ENCODE results near the gene ARHGEF4. TPM values are rescaled to one million over a fixed set of nuclear protein-coding genes. Genes with fewer than 3 reads are reported as not detected.

ARHGEF4 gene
- total and polyA plus RNA-seq, 10 donors, result 0.19 to 0.88 (median 0.46) TPM; not detected in 2

DNA sequence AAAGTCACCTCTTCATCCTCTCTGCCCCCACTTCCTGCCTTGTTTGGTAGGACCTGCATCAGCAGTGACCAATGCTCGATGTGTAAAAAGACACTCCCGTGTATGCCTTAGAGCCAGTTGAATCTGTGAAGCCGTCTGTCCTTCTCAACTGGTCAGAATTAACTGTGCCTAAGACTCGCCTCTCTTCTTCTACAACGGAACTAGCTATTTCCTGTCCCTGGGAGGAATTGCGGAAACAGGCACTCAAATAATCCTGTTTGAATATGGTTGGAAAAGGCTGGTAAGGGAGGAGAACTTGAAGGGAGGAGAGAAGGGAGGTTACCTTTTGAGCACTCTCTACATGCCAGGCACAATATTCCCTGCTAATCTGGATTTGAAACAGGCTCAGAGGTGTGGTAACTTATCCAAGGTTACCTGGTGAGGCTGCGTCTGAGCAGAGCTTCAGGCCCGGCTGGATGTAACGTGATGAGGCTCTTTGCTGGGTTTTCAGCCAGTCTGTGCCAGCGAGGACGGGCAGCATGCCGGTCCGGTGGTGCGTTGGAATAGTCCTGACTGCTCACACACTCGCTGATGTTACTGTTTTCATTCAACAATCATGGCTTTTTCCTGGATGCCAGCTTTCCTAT, 129.5 kb downstream of the ARHGEF4 start:
- TF ChIP-seq POLR2AphosphoS5 (IDR thresholded peaks at IDR 0.05) (no peak), POLR2A (IDR thresholded peaks at IDR 0.05) (no peak)
- TF ChIP-seq, protein P1, sequence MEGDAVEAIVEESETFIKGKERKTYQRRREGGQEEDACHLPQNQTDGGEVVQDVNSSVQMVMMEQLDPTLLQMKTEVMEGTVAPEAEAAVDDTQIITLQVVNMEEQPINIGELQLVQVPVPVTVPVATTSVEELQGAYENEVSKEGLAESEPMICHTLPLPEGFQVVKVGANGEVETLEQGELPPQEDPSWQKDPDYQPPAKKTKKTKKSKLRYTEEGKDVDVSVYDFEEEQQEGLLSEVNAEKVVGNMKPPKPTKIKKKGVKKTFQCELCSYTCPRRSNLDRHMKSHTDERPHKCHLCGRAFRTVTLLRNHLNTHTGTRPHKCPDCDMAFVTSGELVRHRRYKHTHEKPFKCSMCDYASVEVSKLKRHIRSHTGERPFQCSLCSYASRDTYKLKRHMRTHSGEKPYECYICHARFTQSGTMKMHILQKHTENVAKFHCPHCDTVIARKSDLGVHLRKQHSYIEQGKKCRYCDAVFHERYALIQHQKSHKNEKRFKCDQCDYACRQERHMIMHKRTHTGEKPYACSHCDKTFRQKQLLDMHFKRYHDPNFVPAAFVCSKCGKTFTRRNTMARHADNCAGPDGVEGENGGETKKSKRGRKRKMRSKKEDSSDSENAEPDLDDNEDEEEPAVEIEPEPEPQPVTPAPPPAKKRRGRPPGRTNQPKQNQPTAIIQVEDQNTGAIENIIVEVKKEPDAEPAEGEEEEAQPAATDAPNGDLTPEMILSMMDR (IDR thresholded peaks at IDR 0.05 in 8 of 11, conservative IDR thresholded peaks at IDR 0.05 in 3 of 11), result no peak
- Histone ChIP-seq H3K27me3 (replicated peaks in 1 of 7) (peaks cover 0 to 83% (median 38%) of the 10 kb centered on the region in 7 donors), H3K4me1 (peaks cover 0 to 32% (median 16%) of the 10 kb centered on the region in 6 donors), H3K36me3 (no peaks in the 10 kb centered on the region), H3K4me3 (no peak overlapping the region), H3K27ac (no peak overlapping the region), H3K9me3 (no peaks in the 10 kb centered on the region)
- DNase-seq, result no peak
- WGBS, 5 donors, result 28 to 52% (median 33%) methylated on average over 13 to 15 of the region's 15 CpGs
- intact Hi-C loops (cut with DNase I; ENCODE audit: low total_unique reads), result no loop called here

DNA sequence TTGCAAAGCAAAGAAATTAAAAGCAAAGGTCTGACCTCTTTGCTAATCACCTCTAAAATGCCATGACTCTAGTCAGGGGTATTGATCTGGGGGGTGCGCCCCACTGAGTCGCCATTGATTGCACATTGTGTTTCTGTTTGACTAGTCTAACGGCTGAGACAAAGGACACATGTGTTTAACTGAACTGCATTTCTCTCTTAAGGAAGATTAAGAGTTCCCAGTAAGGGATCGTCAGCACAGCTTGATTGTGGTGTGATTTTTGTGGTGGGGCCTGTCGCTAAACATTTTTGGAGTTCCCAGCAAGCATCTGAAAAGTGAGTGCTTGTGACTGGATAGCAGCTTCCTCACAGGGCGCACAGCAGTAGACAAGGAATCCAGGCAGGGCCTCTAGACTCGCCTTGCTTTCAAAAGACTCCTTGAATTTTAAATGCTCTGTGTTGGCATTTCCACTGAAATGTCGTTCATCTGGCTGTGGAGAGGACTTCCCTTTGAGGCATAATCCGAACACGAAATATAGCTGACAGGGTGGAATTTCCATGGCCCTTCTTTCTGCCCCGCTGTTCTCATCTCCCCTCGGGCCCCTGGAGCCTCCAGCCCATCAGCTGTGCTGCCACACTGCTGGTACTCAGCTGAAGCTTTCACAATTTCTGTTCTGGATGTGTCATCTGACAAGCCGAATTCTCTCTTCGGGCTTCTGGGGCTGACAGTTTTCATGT, 130.2 kb downstream of the ARHGEF4 start:
- no peak overlapping the region for H3K27ac ChIP-seq
- no peaks in the 10 kb centered on the region for H3K9me3 ChIP-seq
- peaks cover 0 to 32% (median 16%) of the 10 kb centered on the region in 6 donors for H3K4me1 ChIP-seq
- DNase-seq, result no peak
- H3K36me3 ChIP-seq, result no peaks in the 10 kb centered on the region
- WGBS, 5 donors, result 78 to 87% (median 83%) methylated on average over 14 of the region's 14 CpGs
- peaks cover 0 to 76% (median 31%) of the 10 kb centered on the region in 7 donors for H3K27me3 ChIP-seq (replicated peaks in 1 of 7)
- TF ChIP-seq POLR2A (IDR thresholded peaks at IDR 0.05) (no peak), POLR2AphosphoS5 (IDR thresholded peaks at IDR 0.05) (no peak)
- TF ChIP-seq, protein P1 (IDR thresholded peaks at IDR 0.05 in 8 of 11, conservative IDR thresholded peaks at IDR 0.05 in 3 of 11), result no peak
- intact Hi-C loops (cut with DNase I; ENCODE audit: low total_unique reads), result no loop called here
- H3K4me3 ChIP-seq, result no peak overlapping the region

DNA sequence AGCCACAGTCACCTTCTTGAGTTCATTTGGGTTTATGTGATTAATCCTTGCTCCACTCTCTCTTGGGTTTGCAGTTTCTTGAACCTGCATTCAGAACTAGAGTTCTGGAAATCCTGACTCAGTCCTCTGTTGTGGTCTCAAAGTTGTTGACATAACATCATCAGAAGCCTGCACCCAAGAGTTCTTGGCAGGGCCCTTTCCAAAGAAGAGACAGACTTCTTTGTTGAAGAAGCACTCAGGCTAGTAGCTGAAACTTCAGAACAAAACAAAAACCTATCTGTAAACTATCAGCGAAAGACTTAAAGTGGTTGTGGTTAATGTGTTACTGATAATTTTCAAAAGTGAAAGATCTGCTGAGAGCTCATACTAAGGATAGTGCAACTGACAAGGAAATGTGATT, 135.7 kb downstream of the ARHGEF4 start:
- H3K9me3 ChIP-seq, result peaks cover 0 to 5% (median 2%) of the 10 kb centered on the region in 8 donors
- H3K4me3 ChIP-seq, result no peak overlapping the region
- TF ChIP-seq, protein P1 (IDR thresholded peaks at IDR 0.05 in 8 of 11, conservative IDR thresholded peaks at IDR 0.05 in 3 of 11), result no peak
- no peak for TF ChIP-seq POLR2A (IDR thresholded peaks at IDR 0.05)
- no peak for TF ChIP-seq POLR2AphosphoS5 (IDR thresholded peaks at IDR 0.05)
- no peak for DNase-seq
- H3K36me3 ChIP-seq, result no peaks in the 10 kb centered on the region
- no peak overlapping the region for H3K27ac ChIP-seq
- peaks cover 0 to 28% (median 0%) of the 10 kb centered on the region in 7 donors for H3K27me3 ChIP-seq (replicated peaks in 1 of 7)
- WGBS, 5 donors, result 62 to 80% (median 75%) methylated on average over 1 of the region's 1 CpG
- intact Hi-C loops (cut with DNase I; ENCODE audit: low total_unique reads), result no loop called here
- H3K4me1 ChIP-seq, result no peaks in the 10 kb centered on the region

DNA sequence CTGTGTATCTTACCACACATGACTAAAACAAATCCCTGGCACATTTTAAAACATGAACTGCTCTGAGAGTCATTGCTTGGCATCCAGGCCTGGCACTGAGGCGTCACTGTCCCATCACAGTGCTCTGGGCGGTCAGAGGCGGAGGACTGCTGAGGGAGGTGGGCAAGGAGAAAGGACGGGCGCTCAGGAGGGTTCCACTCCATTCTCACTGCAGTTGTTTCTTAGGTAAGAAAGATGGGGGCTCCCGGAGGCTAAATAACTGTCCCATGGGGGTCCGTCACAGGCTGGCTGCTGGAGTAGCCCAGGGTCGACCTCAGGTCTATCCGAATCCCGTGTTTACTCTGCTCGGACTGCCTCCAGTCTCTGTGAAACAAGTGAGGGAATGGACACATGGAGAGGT, 139.0 kb downstream of the ARHGEF4 start:
- no peaks in the 10 kb centered on the region for H3K36me3 ChIP-seq
- H3K27ac ChIP-seq, result no peak overlapping the region
- H3K27me3 ChIP-seq (replicated peaks in 1 of 7), result peaks cover 0 to 17% (median 0%) of the 10 kb centered on the region in 7 donors
- peaks cover 0 to 16% (median 10%) of the 10 kb centered on the region in 8 donors for H3K9me3 ChIP-seq
- intact Hi-C loops (cut with DNase I; ENCODE audit: low total_unique reads), result no loop called here
- no peak for DNase-seq
- H3K4me1 ChIP-seq, result no peaks in the 10 kb centered on the region
- H3K4me3 ChIP-seq, result no peak overlapping the region
- WGBS, 5 donors, result 78 to 87% (median 83%) methylated on average over 11 of the region's 11 CpGs
- TF ChIP-seq, protein P1 (IDR thresholded peaks at IDR 0.05 in 8 of 11, conservative IDR thresholded peaks at IDR 0.05 in 3 of 11), result no peak
- TF ChIP-seq POLR2A (IDR thresholded peaks at IDR 0.05) (no peak), POLR2AphosphoS5 (IDR thresholded peaks at IDR 0.05) (no peak)

Measured in spleen (tissue), 11 donors.